HG03066 (cell line): ENCODE data around the gene ATP5F1C.
A peak's percentile ranks its signal among the peaks of the same experiment; 100 is the strongest.
"Not testable (repeated sequence)": the region's sequence is repeated elsewhere in the genome, so short reads cannot be mapped to it uniquely, and the experiment has no call there.

ENCODE experiments used
- ATAC-seq: cut with Tn5 transposase; IDR thresholded peaks from one replicate; pipeline ENCODE4 v1.9.1; 2021; ENCODE audit warnings: low read depth; ENCODE audit not compliant: unreplicated experiment

The ATP5F1C gene

DNA sequence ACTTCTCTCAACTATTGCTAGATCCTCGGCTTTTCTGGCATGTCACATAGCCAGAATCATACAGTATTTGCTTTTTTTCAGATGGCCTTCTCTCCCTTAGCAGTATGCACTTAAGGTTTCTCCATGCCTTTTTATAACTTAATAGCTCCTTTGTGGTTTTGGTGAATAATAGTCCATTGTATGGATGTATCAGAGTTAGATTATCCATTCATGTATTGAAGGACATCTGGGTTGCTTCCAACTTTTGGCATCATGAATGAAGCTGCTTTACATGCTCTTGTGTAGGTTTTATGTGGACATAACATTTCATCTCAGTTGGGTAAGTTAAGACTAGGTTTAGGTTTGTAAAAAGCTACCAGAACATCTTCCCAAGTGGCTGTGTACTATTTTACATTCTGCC is 4.6 kb downstream of the ATP5F1C start:
- no peak for ATAC-seq

- no peak for ATAC-seq
Measured at GRCh38 chr10:7794251-7795026, 6.5 kb downstream of the ATP5F1C start.

GRCh38 chr10:7795605-7796004 is 7.6 kb downstream of the ATP5F1C start:
- ATAC-seq, result no peak

DNA sequence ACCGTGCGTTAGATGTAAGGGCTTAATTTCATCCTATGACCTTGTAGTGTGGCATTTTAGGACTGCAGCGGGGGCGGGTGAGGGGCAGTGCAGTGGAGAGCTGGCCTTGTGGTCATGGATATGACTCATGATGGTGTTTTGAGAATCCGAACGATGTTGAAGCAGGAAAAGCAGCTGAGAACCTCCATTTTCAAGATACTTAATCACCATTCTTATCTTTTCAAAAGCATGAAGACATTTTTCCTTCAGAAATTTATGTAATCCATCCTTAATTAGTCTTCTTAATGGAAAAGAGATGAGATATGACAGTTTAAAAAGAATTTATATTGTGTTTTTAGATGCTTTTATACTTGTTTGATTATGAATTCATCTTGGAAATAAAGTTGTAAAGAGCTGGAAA is 9.6 kb downstream of the ATP5F1C start:
- no peak for ATAC-seq

DNA sequence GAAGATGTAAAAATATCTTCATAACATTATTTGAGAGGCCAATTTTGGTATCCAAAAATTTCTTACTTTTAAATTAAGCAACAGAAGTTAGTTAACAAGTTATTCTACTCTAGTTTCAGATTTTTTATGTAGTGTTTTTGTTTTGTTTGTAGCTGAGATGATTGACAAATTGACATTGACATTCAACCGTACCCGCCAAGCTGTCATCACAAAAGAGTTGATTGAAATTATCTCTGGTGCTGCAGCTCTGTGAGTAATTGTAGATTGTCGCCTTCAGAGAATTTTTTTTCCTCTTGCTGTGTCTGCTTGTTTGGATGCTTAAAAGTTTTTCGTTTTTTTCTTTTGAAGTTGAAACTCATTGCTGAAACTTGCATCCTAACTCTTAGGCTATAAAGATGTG is 14.6 kb downstream of the ATP5F1C start:
- ATAC-seq, result no peak

DNA sequence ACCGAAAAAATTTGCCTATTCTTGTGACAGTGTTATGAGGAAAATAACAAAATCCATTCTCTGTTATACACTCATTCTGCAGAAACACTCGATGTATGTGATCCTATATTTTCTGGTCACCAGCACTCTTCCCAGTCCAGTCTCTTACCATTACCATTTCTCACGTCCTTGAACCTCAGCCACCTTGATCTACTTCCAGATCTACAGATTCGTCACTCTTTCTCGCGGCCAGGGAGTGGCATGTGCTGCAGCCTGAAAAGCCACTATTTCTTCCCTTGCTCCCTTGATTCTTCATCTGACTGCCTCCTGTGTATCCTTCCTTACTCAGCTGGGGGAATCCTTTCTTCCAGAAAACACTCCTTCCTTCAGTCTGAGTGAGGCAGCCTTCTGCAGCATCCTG is 16.2 kb downstream of the ATP5F1C start:
- ATAC-seq, result no peak

GRCh38 chr10:7804741-7805140 is 16.8 kb downstream of the ATP5F1C start:
- no peak for ATAC-seq

GRCh38 chr10:7808686-7809267 is 20.8 kb downstream of the ATP5F1C start:
- no peak for ATAC-seq

GRCh38 chr10:7810443-7810842 is 22.5 kb downstream of the ATP5F1C start:
- no peak for ATAC-seq

DNA sequence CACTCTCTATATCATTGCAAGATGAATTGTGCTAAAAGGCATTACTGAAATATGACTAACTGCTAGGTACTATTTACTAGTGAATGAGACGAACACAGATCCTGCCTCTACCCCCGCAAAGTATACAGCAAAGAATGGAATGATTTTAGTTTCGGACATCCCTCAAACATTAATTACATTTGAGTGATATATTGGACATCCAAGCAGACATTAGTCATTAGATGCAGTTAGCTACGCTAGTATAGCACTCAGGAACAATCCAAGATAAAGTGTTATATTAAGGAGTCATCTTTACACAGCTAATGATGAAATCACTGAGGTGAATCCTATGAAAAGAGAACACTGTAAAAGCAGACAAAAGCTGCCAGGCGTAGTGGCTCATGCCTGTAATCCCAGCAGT is 23.0 kb downstream of the ATP5F1C start:
- no peak for ATAC-seq

DNA sequence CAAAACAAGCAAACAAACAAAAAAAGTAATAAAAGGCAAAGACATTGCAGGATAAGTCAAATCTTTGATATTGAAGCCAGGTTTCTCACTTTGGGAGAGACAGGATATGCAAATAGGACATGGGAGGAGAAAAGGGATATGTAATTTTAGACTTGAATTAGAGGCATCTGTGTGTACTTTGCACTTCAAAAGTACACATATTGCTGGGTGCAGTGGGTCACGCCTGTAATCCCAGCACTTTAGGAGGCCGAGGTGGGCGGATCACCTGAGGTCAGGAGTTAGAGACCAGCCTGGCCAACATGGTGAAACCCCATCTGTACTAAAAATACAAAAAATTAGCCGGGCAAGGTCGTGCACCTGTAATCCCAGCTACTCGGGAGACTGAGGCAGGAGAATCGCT is 23.8 kb downstream of the ATP5F1C start:
- not testable (repeated sequence) for ATAC-seq

DNA sequence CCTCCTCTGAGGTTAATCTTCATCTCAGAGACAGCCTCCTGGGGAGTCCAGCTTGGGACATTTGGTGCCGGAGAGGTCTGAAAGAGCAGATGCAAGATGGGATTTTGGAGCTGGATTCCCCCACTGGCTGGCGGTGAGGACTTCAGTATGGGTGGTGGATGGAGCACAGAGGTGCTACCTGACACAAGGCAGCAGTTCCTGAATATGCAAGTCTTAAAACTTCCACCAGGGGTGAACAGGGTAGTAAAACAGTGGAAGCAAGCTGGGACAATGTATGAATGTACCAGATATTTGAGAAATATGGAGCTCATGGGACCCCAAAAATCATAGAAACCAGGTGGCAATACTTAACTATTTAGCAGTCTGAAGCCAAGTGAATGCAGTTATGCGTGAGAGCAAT is 25.5 kb downstream of the ATP5F1C start:
- no peak for ATAC-seq

DNA sequence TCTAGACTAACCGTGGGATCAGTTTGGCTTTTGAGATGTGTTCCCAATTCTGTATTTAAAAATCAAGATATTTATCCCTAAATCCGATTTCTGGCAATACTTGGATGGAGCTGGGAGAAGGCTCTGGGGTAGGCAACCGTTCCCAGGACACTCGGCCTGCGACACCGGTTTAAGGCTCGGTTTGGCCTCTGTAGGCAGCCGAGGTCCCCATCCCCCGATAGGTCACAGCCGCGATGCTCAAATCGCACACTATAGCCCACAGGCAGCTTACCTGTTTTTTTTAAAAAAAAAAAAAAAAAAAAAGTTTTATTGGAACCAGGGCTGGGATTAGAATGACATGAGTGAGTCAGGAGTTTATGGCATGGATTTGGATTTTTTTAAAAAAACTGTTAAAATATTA is 29.6 kb downstream of the ATP5F1C start:
- ATAC-seq, result no peak

GRCh38 chr10:7817984-7818294 is 30.0 kb downstream of the ATP5F1C start:
- ATAC-seq, result peak; percentile 16

- ATAC-seq, result peak; percentile 83
Measured at GRCh38 chr10:7818295-7819120, 30.5 kb downstream of the ATP5F1C start, which contains the start of gene TAF3. Gene TAF3, plus strand, starts transcription at chr10:7818505. Its CDS starts 205 bp downstream, at chr10:7818710.

- peak; percentile 55 for ATAC-seq
Measured at GRCh38 chr10:7819121-7819460, 31.1 kb downstream of the ATP5F1C start.

DNA sequence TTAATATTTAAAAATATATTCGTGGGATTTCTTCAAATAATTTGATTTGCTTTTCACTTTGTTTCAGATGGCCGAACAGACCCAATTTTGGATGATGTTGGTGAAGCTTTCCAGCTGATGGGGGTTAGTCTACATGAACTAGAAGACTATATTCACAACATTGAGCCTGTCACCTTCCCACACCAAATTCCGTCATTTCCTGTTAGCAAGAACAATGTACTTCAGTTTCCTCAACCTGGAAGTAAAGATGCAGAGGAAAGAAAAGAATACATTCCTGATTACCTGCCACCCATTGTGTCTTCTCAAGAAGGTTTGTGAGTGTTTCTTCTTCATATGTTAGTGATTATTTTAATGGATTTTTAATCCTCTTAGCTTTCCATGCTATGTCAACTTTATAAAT is 36.3 kb downstream of the ATP5F1C start:
- no peak for ATAC-seq

GRCh38 chr10:7826971-7827370 is 39.0 kb downstream of the ATP5F1C start:
- ATAC-seq, result no peak

DNA sequence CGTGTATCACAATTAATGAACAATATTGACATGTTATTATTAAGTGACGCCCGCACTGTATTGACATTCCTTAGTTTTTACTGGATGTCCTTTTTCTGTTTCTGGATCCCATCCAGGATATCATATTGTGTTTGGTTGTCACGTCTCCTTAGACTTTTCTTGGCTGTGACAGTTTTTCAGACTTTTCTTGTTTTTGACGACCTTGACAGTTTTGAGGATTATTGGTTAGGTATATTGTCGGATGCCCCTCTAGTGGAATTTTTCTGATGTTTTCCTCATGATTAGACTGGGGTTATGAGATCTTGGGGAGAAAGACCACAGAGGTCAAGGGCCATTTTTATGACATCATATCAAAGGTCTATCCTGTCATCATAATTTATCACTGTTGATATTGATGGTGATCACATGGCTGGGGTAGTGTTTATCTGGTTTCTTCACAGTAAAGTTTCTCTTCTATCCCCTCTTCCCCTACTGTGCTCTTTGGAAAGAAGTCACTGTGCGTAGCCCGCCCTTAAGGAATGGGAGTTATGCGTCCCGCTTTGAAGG is 41.4 kb downstream of the ATP5F1C start:
- no peak for ATAC-seq

DNA sequence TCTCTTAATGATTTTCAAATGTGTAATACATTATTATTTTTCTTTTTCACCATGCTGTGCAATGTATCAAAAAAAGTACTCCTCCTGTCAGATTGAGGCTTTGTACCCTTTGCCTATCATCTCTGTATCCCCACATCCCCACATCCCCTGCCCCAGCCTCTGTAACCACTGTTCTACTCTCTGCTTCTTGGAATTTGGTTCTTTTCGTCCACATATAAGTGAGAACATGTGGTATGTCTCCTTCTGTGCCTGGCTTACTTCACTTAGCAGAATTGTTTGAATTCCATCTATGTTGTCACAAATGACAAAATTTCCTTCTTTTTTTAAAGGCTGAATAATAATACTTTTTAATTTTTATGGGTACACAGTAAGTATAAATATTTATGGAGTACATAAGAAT is 44.1 kb downstream of the ATP5F1C start:
- ATAC-seq, result no peak

GRCh38 chr10:7833210-7833609 is 45.2 kb downstream of the ATP5F1C start:
- ATAC-seq, result no peak
